ENCODE measurements around the gene MT4. TPM values are rescaled to one million over a fixed set of nuclear protein-coding genes. Genes with fewer than 3 reads are reported as not detected.

The MT4 gene
- total RNA-seq, 1 experiment from 2014 or later: not detected

DNA sequence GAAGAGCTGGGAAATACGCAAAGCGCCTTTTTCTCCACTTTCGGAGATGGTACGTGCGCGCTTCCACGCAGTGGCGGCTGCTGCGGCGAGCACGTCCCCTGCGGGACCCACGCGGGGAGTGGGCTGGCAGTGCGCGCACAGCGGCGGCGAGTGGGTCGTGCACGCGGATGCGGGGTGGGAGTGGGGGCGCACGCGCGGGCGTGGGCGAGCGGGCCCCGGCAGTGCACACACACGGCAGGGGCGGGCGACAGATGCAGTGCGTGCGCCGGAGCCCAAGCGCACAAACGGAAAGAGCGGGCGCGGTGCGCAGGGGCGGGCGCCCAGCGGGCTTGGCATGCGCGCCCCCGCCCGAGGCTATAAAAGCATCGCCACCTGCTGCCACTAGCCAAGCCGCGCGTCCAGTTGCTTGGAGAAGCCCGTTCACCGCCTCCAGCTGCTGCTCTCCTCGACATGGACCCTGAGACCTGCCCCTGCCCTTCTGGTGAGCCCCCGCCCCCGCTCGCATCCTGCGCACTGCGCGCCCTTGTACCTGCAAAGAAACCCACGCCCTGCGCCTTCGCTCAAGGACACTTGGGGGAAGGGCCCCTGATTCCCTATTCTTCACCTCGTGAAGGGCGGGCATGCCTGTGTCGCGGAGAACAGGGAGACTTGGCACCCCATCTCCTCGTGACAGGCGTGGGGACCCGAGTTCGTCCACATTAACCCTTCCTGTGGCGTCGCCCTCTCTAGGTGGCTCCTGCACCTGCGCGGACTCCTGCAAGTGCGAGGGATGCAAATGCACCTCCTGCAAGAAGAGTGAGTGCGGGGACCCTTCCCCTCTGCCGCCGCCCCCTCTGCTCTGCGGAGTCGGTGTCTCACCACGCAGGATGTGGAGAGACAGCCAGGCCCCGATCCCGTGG lies 24.5 kb downstream of the MT4 start, which contains the start of gene MT3:
Gene MT3 (plus strand): TSS at position 388 of the 899 bp plus-strand sequence. CDS start 63 bp downstream, at position 451.
- POLR2A ChIA-PET: interaction anchor here (1.2 kb wide), 1 partner anchor 42 kb away, joined by 3 read pairs; no protein-coding TSS in a partner anchor
- Mint-ChIP-seq H3K4me1 (peaks cover 14% of the 10 kb centered on the region), H3K27ac (no peak within 1 kb of the TSS), H3K36me3 (no peaks in the 10 kb centered on the region), H3K9me3 (no peaks in the 10 kb centered on the region), H3K27me3 (ENCODE audit: low read depth) (peaks cover 77% of the 10 kb centered on the region), H3K4me3 (peak within 1 kb of the TSS; percentile 83)
- DNase-seq (ENCODE audit: low spot score): peak; percentile 66
- peak; percentile 82 for ATAC-seq
- CTCF ChIA-PET: interaction anchor here (0.6 to 2.0 kb wide), 3 partner anchors 11 to 31 kb away, joined by 3 to 9 read pairs (median 3); no protein-coding TSS in a partner anchor
- TF ChIP-seq ZNF416 (CRISPR knock-in tag; IDR thresholded peaks at IDR 0.05): no peak
- TF ChIP-seq OVOL2 (CRISPR knock-in tag; IDR thresholded peaks at IDR 0.05; ENCODE audit: borderline replicate concordance): no peak
- TF ChIP-seq SP1 (CRISPR knock-in tag; conservative IDR thresholded peaks at IDR 0.05): 0 out of 2 replicates have a peak, but pooled peaks have one; percentile 31
- no peak for TF ChIP-seq NR1H2 (CRISPR knock-in tag; IDR thresholded peaks at IDR 0.05)
- TF ChIP-seq USF2 (CRISPR knock-in tag; IDR thresholded peaks at IDR 0.05): 0 out of 2 replicates have a peak, but pooled peaks have one; percentile 7
- 0 out of 2 replicates have a peak, but pooled peaks have one; percentile 45 for TF ChIP-seq FOXK1 (CRISPR knock-in tag; IDR thresholded peaks at IDR 0.05)
- TF ChIP-seq ZBTB21 (CRISPR knock-in tag; IDR thresholded peaks at IDR 0.05; ENCODE audit: borderline replicate concordance): no peak
- no peak for TF ChIP-seq NFATC4 (CRISPR knock-in tag; IDR thresholded peaks at IDR 0.05)
- 0 out of 2 replicates have a peak, but pooled peaks have one; percentile 37 for TF ChIP-seq MYBL2 (CRISPR knock-in tag; IDR thresholded peaks at IDR 0.05)
- TF ChIP-seq, protein P1, sequence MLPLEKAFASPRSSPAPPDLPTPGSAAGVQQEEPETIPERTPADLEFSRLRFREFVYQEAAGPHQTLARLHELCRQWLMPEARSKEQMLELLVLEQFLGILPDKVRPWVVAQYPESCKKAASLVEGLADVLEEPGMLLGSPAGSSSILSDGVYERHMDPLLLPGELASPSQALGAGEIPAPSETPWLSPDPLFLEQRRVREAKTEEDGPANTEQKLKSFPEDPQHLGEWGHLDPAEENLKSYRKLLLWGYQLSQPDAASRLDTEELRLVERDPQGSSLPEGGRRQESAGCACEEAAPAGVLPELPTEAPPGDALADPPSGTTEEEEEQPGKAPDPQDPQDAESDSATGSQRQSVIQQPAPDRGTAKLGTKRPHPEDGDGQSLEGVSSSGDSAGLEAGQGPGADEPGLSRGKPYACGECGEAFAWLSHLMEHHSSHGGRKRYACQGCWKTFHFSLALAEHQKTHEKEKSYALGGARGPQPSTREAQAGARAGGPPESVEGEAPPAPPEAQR (CRISPR knock-in tag; IDR thresholded peaks at IDR 0.05): no peak
- TF ChIP-seq CTCF (IDR thresholded peaks at IDR 0.05): no peak
- TF ChIP-seq RORB (CRISPR knock-in tag; IDR thresholded peaks at IDR 0.05): no peak
- TF ChIP-seq AR (CRISPR knock-in tag; IDR thresholded peaks at IDR 0.05): no peak
- TF ChIP-seq TP53 (CRISPR knock-in tag; IDR thresholded peaks at IDR 0.05): no peak
- TF ChIP-seq GTF2I (CRISPR knock-in tag; conservative IDR thresholded peaks at IDR 0.05): no peak
- TF ChIP-seq CREB1 (CRISPR knock-in tag; IDR thresholded peaks at IDR 0.05): no peak
- 0 out of 2 replicates have a peak, but pooled peaks have one; percentile 60 for TF ChIP-seq ZBTB43 (CRISPR knock-in tag; IDR thresholded peaks at IDR 0.05)
- no peak for TF ChIP-seq TEAD1 (CRISPR knock-in tag; IDR thresholded peaks at IDR 0.05)
- peak; percentile 40; the same call in 1 of the 2 replicates for TF ChIP-seq NFE2L1 (CRISPR knock-in tag; IDR thresholded peaks at IDR 0.05)
- no peak for TF ChIP-seq ZNF396 (CRISPR knock-in tag; IDR thresholded peaks at IDR 0.05; ENCODE audit: borderline replicate concordance)
- no peak for TF ChIP-seq CREM (CRISPR knock-in tag; IDR thresholded peaks at IDR 0.05)
- no peak for TF ChIP-seq ZNF425 (CRISPR knock-in tag; conservative IDR thresholded peaks at IDR 0.05)
- TF ChIP-seq, protein P2, sequence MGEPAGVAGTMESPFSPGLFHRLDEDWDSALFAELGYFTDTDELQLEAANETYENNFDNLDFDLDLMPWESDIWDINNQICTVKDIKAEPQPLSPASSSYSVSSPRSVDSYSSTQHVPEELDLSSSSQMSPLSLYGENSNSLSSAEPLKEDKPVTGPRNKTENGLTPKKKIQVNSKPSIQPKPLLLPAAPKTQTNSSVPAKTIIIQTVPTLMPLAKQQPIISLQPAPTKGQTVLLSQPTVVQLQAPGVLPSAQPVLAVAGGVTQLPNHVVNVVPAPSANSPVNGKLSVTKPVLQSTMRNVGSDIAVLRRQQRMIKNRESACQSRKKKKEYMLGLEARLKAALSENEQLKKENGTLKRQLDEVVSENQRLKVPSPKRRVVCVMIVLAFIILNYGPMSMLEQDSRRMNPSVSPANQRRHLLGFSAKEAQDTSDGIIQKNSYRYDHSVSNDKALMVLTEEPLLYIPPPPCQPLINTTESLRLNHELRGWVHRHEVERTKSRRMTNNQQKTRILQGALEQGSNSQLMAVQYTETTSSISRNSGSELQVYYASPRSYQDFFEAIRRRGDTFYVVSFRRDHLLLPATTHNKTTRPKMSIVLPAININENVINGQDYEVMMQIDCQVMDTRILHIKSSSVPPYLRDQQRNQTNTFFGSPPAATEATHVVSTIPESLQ (CRISPR knock-in tag; IDR thresholded peaks at IDR 0.05): no peak
- TF ChIP-seq, protein P3, sequence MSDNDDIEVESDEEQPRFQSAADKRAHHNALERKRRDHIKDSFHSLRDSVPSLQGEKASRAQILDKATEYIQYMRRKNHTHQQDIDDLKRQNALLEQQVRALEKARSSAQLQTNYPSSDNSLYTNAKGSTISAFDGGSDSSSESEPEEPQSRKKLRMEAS (CRISPR knock-in tag; IDR thresholded peaks at IDR 0.05): 0 out of 2 replicates have a peak, but pooled peaks have one; percentile 45

Measured in WTC11 (cell line).